Measurements from ENCODE around the gene TEX14.

GRCh38 chr17:58703137-58703915 is 11.5 kb upstream of the TEX14 start:
- no peak for TF ChIP-seq CTCF (conservative IDR thresholded peaks at IDR 0.05)
- TF ChIP-seq EZH2 (IDR thresholded peaks at IDR 0.05; ENCODE audit: low read depth), result no peak

Data from PC-9 (cell line).